Suppressor macrophage treated with lipopolysaccharide for 4 hours (primary cell): ENCODE measurements around the gene PTPRT.

Experiments used
- DNase-seq: peaks from one replicate; pipeline ENCODE4 v3.0.0-alpha.2; 2020

The PTPRT gene

GRCh38 chr20:43016257-43016656 lies 173.4 kb downstream of the PTPRT start:
- DNase-seq = no peak

GRCh38 chr20:43015566-43015965 lies 174.1 kb downstream of the PTPRT start:
- DNase-seq = no peak

GRCh38 chr20:43014206-43014605 lies 175.5 kb downstream of the PTPRT start:
- DNase-seq = no peak

DNA sequence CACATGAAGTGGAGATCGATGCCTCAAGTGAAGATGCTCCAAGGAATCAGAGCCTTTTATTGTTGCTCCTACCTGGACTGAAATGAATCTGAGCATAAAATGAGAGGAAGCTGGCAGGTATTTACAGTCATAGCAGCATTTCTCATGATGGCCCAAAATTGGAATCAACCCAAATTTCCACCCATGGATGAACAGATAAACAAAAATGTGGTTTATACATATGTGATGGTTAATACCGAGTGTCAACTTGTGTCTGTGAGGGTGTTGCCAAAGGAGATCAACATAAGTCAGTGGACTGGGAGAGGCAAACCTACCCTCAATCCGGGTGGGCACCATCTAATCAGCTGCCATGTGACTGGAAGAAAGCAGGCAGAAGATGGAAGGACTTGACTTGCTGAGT lies 178.2 kb downstream of the PTPRT start:
- no peak for DNase-seq

DNA sequence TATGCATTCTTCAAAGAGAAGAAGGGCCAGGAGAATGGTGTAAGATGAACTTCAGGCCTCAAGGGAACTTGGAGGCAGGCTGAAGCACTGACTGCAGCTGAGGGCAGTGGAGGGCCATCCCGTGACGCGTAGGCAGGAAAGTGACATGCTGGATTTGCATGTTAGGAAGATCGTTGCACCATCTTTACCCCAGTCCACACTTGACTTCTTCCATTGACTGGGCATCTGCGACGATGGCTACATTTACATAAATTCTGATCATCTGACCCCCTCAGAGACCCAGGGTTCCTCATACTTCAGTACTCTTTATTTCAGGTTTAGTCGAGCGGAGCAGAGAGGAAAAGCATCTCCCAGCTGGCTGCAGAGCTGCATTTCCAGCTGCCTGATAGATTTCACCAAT lies 180.2 kb downstream of the PTPRT start:
- no peak for DNase-seq

GRCh38 chr20:43007525-43007924 lies 182.2 kb downstream of the PTPRT start:
- no peak for DNase-seq

DNA sequence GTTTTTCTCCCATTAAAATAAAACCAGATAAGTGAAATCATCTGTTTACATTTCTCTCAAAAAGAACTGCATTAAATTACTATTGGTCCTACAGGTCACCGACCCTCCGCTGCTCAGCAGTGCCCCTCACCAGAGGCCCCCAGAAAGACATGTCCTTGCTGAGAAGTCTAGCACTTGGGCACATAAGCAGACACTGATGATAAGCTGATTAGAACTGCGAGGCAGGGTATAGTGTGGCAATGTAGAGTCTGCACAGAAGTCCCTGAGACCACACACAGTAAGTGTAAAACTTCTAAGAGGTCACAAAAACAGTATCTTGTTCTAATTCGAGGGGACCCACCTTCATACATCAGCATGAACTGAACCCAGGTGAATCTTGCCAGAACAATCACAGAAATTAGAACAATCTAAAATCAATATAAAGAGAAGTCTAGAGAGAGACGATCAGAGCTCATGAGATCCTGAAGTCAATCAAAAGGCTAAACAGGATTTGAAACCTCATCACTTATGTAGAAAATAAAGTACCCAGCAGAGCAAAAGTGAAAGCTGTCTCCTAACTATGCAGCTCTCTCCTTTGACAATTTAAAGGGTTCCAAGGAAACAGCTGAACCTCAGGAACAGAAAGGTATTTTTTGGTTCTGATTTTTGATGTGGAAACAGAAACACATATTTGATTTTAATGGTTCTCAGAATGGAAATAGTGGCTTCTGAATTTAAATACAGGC lies 182.9 kb downstream of the PTPRT start:
- no peak for DNase-seq

DNA sequence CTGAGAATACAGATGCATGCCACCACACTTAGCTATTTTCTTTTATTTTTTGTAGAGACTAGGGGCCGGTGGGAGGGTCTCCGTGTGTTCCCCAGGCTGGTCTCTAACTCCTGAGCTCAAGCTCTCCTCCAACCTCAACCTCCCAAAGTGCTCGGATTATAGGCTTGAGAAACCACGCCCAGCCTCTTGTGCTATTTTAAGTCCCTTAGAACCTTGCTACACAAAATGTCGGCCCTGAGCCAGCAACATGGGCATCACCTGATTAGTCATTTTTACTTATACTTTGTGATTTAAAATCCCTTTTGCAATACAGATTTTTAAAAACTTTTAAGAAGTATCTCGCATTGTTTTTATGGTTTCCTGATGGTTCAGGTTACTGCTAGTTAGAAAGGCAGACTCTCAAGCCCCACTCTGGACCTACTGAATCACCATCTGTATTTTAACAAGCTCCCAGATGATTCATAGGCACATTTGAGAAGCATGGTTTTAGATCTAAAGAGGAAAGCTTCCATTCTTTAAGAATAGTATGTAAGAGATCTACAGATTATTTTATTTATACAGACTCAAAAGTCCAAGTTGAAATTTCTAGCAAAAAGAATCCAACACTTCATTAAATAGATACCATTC lies 186.3 kb downstream of the PTPRT start:
- DNase-seq = no peak

DNA sequence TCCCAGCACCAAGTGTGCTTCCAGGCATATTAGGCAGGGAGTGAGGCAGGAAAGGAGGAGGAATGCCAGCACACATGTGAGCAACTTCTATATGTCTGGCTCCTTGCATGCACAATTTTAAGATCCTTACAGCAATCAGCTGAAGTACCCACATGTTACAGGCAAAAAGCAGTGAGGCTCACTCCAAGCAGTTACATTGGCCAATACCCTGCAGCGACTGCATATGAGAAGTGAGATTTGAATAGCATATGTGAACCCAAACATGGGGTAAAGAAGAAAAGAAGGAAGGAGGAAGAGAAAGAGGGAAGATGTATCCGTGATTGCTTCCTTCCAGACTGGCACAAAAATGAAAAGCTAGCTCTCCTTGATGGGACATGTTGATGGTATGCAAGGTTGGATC lies 193.6 kb downstream of the PTPRT start:
- no peak for DNase-seq

DNA sequence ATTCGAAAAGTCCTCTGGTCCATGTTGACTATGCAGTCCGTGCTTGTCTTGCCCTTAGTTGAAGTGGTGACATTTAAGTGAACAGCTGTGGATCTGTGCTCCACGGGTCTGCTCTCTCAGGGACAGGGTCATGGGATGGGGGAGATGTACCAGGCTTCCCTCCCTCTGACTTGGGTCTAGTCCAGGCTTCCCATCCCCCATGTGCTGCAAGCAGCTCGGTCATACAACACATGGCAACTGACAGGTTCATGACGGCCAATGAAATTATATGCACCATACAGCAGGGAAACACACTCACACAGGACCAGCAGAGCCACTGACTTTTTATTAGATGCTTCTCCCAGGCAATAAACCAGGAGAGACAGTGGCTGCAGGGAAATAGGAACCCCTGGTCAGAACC lies 201.4 kb downstream of the PTPRT start:
- DNase-seq = no peak

- DNase-seq = no peak
Observed at GRCh38 chr20:42987376-42988114, 202.2 kb downstream of the PTPRT start.

GRCh38 chr20:42986143-42986773 lies 203.4 kb downstream of the PTPRT start:
- DNase-seq = no peak

DNA sequence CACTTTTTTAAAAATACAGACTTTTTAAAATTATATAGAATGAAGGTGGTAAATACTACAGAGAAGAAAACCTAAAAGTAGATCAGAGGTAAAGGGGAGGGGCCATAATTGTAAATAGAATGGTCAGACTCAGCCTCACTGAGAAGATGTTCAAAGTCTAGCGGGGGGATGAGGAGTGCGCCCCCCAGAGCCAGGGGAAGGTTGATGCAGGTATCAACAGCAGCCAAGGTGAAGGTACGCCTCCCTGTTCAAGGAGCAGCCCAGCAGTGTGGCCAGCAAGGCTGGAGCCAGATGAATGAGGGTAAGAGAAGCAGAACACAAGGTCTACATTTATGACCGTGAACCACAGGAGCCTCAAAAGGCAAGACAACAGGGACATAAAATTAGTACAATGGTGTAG lies 204.1 kb downstream of the PTPRT start:
- no peak for DNase-seq

DNA sequence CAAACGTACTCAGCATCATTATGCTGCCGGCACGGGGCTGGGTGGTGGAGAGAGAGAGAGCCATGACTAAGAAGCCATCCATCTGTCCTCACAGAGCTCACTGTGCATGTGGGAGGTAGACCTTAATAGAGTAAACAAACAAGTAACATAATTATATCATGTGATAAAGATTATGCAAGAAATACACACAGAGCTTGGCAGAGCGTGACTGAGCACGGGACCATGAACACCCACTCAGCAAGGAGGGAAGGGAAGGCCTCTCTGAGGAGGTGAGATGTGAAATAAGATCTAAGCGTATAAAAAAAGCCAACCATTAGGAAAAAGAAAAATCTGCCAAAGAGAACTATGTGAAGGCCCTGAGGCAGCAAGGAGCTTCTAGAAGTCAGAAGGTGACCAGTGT lies 207.5 kb downstream of the PTPRT start:
- DNase-seq = no peak

GRCh38 chr20:42981253-42981652 lies 208.5 kb downstream of the PTPRT start:
- no peak for DNase-seq

GRCh38 chr20:42979720-42980119 lies 210.0 kb downstream of the PTPRT start:
- DNase-seq = no peak

- DNase-seq = no peak
Observed at GRCh38 chr20:42978184-42978974, 211.3 kb downstream of the PTPRT start.

- no peak for DNase-seq
Observed at GRCh38 chr20:42975974-42976373, 213.7 kb downstream of the PTPRT start.

- DNase-seq = no peak
Observed at GRCh38 chr20:42974347-42974746, 215.4 kb downstream of the PTPRT start.

DNA sequence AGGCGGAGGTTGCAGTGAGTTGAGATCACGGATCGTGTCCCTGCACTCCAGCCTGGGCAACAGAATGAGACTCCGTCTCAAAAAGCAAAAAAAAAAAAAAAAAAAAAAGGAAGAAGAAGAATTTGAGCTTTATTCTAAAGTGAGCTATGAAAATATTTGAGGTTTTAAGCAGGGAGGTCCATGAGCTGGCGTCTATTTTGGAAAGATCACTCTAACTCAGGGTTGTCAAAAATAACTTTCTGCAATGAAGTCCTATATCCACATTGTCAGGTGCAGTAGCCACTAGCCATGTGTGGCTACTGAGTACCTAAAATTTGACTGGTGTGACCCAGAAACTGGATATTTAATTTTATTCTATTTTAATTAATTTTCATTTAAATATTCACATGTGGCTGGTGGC lies 217.1 kb downstream of the PTPRT start:
- DNase-seq = no peak

- no peak for DNase-seq
Observed at GRCh38 chr20:42968746-42969145, 221.0 kb downstream of the PTPRT start.

DNA sequence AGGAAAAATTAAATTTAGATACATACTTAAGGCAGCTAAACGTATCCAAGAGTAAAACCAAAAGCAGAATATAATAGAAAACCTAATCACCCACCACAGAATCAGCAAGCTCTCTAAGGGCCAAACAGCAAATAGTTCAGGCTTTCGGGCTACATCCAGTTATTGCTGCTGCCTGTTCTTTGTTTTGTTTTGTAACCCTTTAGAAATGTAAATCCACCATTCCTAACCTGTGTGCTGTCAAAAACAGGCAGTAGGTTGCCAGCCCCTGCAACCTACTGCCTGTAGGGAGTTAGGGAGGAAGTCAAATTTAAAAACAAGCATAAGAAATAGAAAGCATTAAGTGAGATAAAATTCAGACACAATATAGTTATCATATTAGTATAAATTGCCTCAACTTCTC lies 225.9 kb downstream of the PTPRT start:
- DNase-seq = no peak

GRCh38 chr20:42961771-42962170 lies 227.9 kb downstream of the PTPRT start:
- no peak for DNase-seq
